ENCODE results near the gene RPL41. TPM values are rescaled to one million over a fixed set of nuclear protein-coding genes. Genes with fewer than 3 reads are reported as not detected.
"Not testable (repeated sequence)": the region's sequence is repeated elsewhere in the genome, so short reads cannot be mapped to it uniquely, and the experiment has no call there.

Gene RPL41
- total RNA-seq, 1 donor from 2014 or later, result 2,726 TPM

DNA sequence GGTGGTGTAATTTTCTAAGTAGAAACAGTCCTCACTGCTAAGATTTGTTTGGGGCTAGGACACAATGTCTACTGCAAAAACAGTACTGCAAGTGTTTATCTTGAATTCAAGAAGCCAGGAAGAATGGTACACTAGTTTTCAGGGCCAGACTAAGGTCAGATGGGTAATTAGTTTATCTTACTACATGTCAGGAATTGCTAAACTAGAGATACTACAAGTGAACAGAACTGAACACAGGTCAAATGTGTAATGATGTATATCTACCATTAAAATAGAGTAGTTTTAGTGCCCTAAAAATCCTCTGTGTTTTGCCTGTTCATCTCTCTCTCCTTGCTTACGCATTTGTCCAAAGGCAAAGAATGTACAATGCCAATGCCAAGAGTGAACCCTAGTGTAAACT, 2.3 kb upstream of the RPL41 start:
- Histone ChIP-seq H3K27me3 (no peaks in the 10 kb centered on the region), H3K4me3 (no peak overlapping the region), H3K9me3 (no peaks in the 10 kb centered on the region), H3K36me3 (peaks cover 52% of the 10 kb centered on the region), H3K4me1 (peaks cover 6% of the 10 kb centered on the region), H3K27ac (no peak overlapping the region)
- ATAC-seq (no peak), DNase-seq (no peak)
- TF ChIP-seq, protein P1, sequence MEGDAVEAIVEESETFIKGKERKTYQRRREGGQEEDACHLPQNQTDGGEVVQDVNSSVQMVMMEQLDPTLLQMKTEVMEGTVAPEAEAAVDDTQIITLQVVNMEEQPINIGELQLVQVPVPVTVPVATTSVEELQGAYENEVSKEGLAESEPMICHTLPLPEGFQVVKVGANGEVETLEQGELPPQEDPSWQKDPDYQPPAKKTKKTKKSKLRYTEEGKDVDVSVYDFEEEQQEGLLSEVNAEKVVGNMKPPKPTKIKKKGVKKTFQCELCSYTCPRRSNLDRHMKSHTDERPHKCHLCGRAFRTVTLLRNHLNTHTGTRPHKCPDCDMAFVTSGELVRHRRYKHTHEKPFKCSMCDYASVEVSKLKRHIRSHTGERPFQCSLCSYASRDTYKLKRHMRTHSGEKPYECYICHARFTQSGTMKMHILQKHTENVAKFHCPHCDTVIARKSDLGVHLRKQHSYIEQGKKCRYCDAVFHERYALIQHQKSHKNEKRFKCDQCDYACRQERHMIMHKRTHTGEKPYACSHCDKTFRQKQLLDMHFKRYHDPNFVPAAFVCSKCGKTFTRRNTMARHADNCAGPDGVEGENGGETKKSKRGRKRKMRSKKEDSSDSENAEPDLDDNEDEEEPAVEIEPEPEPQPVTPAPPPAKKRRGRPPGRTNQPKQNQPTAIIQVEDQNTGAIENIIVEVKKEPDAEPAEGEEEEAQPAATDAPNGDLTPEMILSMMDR (IDR thresholded peaks at IDR 0.05), result no peak
- intact Hi-C loops (cut with DNase I), result no loop called here

DNA sequence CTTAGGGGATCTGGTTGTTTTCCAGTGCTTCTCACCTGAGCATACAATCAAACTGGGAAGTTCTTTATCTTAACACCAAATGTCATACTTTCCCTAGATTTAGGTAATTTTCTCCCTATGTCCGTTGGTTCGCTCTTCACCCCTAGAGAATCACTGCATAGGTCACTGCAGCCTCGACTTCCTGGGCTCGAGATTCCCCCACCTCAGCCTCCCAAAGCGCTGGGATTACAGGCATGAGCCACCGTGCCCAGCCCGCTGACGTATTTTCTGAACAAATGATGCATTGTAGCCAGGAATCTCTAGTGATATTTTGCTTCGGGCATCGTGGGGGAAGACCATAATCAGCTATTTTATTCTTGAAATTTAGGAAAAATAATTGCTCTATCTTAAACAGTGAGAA, 1.1 kb upstream of the RPL41 start:
- DNase-seq (no peak), ATAC-seq (no peak)
- peak overlapping the region; percentile 97 for H3K27ac ChIP-seq
- H3K27me3 ChIP-seq, result no peaks in the 10 kb centered on the region
- H3K36me3 ChIP-seq, result peaks cover 42% of the 10 kb centered on the region
- intact Hi-C loops (cut with DNase I), result no loop called here
- peak overlapping the region; percentile 62 for H3K4me3 ChIP-seq
- peaks cover 18% of the 10 kb centered on the region for H3K4me1 ChIP-seq
- H3K9me3 ChIP-seq, result no peaks in the 10 kb centered on the region
- TF ChIP-seq, protein P1 (IDR thresholded peaks at IDR 0.05), result no peak

DNA sequence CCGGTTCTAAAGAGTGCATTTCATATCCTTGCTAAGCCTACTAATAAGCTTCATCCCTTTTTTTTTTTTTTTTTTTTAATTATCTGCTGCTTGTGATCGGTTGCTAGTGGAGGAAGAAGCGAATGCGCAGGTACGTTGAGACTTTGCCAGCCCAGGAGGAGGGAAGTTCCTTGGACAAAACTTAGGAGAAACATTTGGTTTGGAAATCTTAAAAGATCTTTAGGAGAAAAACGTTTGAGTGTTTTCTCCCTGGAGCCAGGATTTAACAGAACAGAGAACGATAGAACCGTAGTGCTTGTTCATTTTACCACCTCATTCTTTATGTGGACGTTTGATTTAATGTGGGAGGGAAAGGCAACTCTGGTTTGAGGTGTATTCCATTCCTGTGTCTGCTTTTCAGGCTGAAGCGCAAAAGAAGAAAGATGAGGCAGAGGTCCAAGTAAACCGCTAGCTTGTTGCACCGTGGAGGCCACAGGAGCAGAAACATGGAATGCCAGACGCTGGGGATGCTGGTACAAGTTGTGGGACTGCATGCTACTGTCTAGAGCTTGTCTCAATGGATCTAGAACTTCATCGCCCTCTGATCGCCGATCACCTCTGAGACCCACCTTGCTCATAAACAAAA, 761 bp downstream of the RPL41 start:
- Histone ChIP-seq H3K27ac (peak overlapping the region; percentile 97), H3K4me1 (peaks cover 19% of the 10 kb centered on the region), H3K4me3 (peak overlapping the region; percentile 62), H3K36me3 (peaks cover 40% of the 10 kb centered on the region)
- intact Hi-C loops (cut with DNase I); DNase-seq; H3K27me3 ChIP-seq; ATAC-seq; H3K9me3 ChIP-seq: not testable (repeated sequence)

DNA sequence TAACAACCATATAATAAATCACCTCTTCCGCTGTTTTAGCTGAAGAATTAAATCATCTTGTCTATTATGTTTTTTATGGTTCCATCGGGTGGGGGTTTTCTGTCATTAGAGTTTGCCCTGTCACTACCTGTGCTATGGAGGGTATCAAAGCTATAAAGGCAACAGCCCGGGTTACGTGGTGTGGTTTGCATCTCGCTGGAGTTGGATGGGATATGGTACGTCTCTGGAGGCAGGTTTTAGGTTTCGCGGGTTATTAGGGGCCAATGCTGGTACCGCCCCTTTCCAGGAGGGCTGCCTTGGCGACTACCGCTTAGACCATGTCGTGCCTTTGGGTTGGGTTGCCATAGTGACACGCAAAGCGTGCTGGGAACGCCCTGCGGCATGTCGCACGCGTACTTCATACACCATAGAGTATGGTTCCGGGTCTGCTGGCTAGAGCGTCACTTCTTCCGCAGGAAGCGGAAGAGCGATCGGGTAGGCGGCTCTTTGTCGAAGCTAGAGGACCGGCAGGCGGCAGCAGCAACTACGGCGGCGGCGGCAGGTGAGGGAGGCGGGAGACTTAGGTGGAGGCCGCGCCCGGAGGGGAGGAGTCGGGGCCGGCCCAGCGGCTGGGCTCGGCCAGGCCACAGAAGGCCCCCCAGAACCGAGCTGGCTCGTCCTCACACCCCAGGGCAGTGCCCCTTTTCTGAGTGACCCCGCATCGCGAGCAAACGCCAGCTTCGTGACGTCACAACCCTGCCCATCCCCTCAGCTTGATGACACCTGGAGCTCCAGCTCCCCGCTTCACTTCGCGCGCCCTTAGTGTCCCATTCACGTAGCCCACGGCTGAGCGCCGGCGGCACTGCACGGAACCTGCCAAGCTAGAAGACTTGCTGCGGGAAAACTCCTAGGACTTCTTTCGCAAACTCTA, 1.6 kb downstream of the RPL41 start, which contains the start of gene ZC3H10:
ZC3H10 (plus strand) TSS at position 489 of the 910 bp plus-strand sequence. CDS start 2,297 bp downstream, outside the sequence.
- H3K27me3 ChIP-seq, result no peaks in the 10 kb centered on the region
- peak within 1 kb of the TSS; percentile 97 for H3K27ac ChIP-seq
- TF ChIP-seq, protein P1 (IDR thresholded peaks at IDR 0.05), result peak; percentile 57
- H3K4me3 ChIP-seq, result peak within 1 kb of the TSS; percentile 62
- no peaks in the 10 kb centered on the region for H3K9me3 ChIP-seq
- ATAC-seq, result peak; percentile 92
- intact Hi-C loops (cut with DNase I), result no loop called here
- DNase-seq, result peak; percentile 98
- peaks cover 32% of the 10 kb centered on the region for H3K36me3 ChIP-seq
- peaks cover 19% of the 10 kb centered on the region for H3K4me1 ChIP-seq

DNA sequence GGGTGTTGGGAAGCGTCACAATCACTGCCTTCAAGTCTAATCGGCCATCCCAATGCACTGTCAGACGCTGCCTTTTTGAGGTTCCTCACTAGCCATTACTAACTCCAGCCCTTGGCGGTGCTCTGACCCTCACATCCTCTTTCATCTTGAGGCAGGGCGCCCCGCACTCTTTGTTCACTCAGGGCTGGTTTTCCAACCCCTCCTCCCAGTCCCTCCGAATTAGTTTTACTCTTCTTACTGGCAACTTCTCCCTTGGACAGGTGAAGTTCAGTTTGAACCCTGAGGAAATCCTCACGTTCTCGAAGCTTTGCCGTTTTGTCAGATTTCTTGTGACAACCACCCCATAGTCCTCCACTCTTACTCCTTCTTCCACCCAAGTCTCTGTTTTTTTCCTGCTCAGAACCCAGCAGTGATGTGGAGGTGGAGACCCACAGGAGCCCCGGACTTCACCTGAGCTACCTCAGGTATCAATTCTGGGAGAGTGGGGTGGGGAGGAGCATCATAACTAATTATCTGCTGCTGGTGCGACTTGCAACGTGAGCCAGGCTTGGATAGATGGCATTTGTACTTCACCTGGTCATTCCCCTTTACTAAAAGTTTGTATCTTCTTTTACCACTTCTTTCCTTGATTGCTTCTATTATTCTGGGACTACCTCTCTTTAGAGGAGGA, 2.4 kb downstream of the RPL41 start:
- H3K36me3 ChIP-seq, result peaks cover 24% of the 10 kb centered on the region
- no peaks in the 10 kb centered on the region for H3K27me3 ChIP-seq
- H3K4me1 ChIP-seq, result peaks cover 19% of the 10 kb centered on the region
- ATAC-seq (no peak), DNase-seq (no peak)
- no peaks in the 10 kb centered on the region for H3K9me3 ChIP-seq
- intact Hi-C loops (cut with DNase I), result no loop called here
- peak overlapping the region; percentile 62 for H3K4me3 ChIP-seq
- TF ChIP-seq, protein P1 (IDR thresholded peaks at IDR 0.05), result no peak
- peak overlapping the region; percentile 97 for H3K27ac ChIP-seq
